ENCODE measurements around the gene GIPC3. TPM values are rescaled to one million over a fixed set of nuclear protein-coding genes. Genes with fewer than 3 reads are reported as not detected.

GIPC3 gene
- total RNA-seq, 1 donor from 2014 or later = 6.1 TPM

- intact Hi-C loops (cut with DNase I) = no loop called here
- H3K27me3 ChIP-seq = no peaks in the 10 kb centered on the region
- no peaks in the 10 kb centered on the region for H3K4me1 ChIP-seq
- H3K9me3 ChIP-seq = no peaks in the 10 kb centered on the region
- DNase-seq (ENCODE audit: low spot score in 2 of 2) = no peak
- H3K4me3 ChIP-seq = no peak overlapping the region
- H3K27ac ChIP-seq = no peak overlapping the region
- TF ChIP-seq, protein P1, sequence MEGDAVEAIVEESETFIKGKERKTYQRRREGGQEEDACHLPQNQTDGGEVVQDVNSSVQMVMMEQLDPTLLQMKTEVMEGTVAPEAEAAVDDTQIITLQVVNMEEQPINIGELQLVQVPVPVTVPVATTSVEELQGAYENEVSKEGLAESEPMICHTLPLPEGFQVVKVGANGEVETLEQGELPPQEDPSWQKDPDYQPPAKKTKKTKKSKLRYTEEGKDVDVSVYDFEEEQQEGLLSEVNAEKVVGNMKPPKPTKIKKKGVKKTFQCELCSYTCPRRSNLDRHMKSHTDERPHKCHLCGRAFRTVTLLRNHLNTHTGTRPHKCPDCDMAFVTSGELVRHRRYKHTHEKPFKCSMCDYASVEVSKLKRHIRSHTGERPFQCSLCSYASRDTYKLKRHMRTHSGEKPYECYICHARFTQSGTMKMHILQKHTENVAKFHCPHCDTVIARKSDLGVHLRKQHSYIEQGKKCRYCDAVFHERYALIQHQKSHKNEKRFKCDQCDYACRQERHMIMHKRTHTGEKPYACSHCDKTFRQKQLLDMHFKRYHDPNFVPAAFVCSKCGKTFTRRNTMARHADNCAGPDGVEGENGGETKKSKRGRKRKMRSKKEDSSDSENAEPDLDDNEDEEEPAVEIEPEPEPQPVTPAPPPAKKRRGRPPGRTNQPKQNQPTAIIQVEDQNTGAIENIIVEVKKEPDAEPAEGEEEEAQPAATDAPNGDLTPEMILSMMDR (IDR thresholded peaks at IDR 0.05) = no peak
- peaks cover 35 to 49% of the 10 kb centered on the region in 2 donors for H3K36me3 ChIP-seq
Measured at GRCh38 chr19:3632739-3633558, 47.7 kb downstream of the GIPC3 start.

DNA sequence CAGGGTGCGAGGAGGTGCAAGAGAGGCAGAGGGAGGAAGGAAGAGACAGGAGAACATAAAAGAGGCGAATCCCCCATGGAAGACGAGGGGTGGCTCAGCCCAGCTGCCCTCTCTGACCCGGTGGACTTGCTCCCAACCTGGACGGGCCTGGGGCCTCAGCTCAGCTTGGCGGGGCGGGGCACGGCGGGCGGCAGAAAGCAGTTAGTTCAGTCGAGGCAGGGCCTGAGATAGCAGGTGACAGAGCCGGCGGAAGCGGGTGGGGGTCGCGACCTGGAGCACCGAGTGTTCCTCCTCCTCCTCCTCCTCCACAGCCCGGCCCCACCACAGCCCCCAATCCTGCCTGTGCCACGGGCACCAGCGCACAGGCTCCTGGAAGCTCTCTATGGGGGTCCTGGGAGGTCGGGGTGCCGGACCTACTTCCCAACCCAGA lies 48.3 kb downstream of the GIPC3 start:
- H3K4me3 ChIP-seq = no peak overlapping the region
- H3K9me3 ChIP-seq = no peaks in the 10 kb centered on the region
- H3K4me1 ChIP-seq = no peaks in the 10 kb centered on the region
- peaks cover 41 to 55% of the 10 kb centered on the region in 2 donors for H3K36me3 ChIP-seq
- no peaks in the 10 kb centered on the region for H3K27me3 ChIP-seq
- intact Hi-C loops (cut with DNase I) = no loop called here
- no peak for DNase-seq (ENCODE audit: low spot score in 2 of 2)
- TF ChIP-seq, protein P1 (IDR thresholded peaks at IDR 0.05) = no peak
- H3K27ac ChIP-seq = no peak overlapping the region

- intact Hi-C loops (cut with DNase I) = no loop called here
- Histone ChIP-seq H3K4me1 (no peaks in the 10 kb centered on the region), H3K27me3 (no peaks in the 10 kb centered on the region), H3K36me3 (peaks cover 51 to 65% of the 10 kb centered on the region in 2 donors), H3K27ac (no peak overlapping the region), H3K4me3 (no peak overlapping the region), H3K9me3 (no peaks in the 10 kb centered on the region)
- TF ChIP-seq, protein P1 (IDR thresholded peaks at IDR 0.05) = no peak
- DNase-seq (ENCODE audit: low spot score in 2 of 2) = no peak
Measured at GRCh38 chr19:3634496-3635045, 49.3 kb downstream of the GIPC3 start.

- no peak for DNase-seq (ENCODE audit: low spot score in 2 of 2)
- Histone ChIP-seq H3K4me3 (no peak overlapping the region), H3K27ac (no peak overlapping the region), H3K9me3 (no peaks in the 10 kb centered on the region), H3K4me1 (no peaks in the 10 kb centered on the region), H3K36me3 (peaks cover 59 to 73% of the 10 kb centered on the region in 2 donors), H3K27me3 (no peaks in the 10 kb centered on the region)
- intact Hi-C loops (cut with DNase I) = no loop called here
- TF ChIP-seq, protein P1 (IDR thresholded peaks at IDR 0.05) = no peak
Measured at GRCh38 chr19:3636506-3636905, 51.2 kb downstream of the GIPC3 start.

DNA sequence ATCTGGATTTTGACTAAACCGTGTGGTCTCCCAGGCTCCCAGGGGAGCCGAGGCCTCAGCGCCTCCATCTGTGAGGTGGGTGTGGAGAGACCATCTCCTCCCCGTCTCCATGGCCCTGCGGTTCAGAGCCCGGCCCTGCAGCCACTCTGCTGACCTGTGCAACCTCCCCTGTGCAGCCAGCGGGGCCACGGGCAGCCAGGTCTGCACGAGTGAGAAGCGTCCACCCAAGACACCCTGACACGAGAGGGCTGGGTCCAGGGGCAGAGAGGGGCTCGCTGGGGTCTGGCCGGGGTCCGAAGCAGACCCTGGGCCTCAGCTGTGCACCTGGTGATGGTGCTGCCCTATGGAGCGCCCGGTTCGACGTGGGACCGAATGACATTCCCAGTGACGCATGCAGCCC lies 51.7 kb downstream of the GIPC3 start:
- no peaks in the 10 kb centered on the region for H3K4me1 ChIP-seq
- no peak overlapping the region for H3K27ac ChIP-seq
- H3K4me3 ChIP-seq = no peak overlapping the region
- DNase-seq (ENCODE audit: low spot score in 2 of 2) = no peak
- intact Hi-C loops (cut with DNase I) = no loop called here
- no peaks in the 10 kb centered on the region for H3K27me3 ChIP-seq
- no peaks in the 10 kb centered on the region for H3K9me3 ChIP-seq
- peaks cover 59 to 73% of the 10 kb centered on the region in 2 donors for H3K36me3 ChIP-seq
- TF ChIP-seq, protein P1 (IDR thresholded peaks at IDR 0.05) = no peak
